NOMO-1 treated with dmso at 0.1 percent for 144 hours (cell line): ENCODE results near the gene TRMT1.
A peak's percentile ranks its signal among the peaks of the same experiment; 100 is the strongest.

Experiments used
- DNase-seq: peaks from one replicate; lab custom pipeline; 2025; ENCODE audit not compliant: unreplicated experiment; lab: John Stamatoyannopoulos, UW

Gene TRMT1

DNA sequence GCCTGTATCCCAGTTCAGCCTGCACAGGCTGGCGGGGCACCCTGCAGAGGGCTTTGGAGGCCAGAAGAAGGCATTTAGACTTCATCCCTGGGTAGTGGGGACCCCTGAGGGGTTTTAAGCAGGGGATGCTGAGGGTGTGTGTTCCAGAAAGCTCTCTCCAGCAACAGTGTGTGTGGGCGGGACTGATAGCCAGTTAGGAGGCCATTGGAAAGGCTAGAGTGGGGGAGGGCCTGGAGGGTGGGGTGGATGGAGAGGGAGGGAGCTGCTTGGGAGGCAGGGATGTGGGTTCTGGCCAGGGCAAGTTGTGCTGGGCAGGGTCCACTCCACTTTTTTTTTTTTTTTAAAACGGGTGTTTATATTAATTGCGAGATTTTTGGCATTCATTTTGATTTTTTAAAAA, 42.2 kb downstream of the TRMT1 start:
- no peak for DNase-seq

DNA sequence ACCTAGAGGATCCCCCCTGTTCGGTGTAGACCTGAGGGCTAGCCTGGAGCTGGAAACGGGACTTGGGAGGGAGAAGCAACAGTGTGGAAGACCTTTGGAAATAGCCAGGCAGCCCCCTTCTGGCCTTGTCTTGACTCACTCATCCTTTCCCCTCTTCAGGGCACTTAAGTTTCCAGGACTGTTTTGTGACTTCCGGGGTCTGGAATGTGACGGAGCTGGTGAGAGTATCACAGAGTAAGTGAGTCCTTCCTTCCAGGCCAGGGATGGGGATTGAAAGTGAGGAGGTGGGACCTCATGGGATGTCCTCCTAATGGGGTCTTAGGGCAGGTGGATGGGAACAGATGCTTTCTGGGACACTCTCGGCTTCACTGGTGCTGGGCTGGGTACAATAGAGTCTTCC, 43.3 kb downstream of the TRMT1 start:
- no peak for DNase-seq

DNA sequence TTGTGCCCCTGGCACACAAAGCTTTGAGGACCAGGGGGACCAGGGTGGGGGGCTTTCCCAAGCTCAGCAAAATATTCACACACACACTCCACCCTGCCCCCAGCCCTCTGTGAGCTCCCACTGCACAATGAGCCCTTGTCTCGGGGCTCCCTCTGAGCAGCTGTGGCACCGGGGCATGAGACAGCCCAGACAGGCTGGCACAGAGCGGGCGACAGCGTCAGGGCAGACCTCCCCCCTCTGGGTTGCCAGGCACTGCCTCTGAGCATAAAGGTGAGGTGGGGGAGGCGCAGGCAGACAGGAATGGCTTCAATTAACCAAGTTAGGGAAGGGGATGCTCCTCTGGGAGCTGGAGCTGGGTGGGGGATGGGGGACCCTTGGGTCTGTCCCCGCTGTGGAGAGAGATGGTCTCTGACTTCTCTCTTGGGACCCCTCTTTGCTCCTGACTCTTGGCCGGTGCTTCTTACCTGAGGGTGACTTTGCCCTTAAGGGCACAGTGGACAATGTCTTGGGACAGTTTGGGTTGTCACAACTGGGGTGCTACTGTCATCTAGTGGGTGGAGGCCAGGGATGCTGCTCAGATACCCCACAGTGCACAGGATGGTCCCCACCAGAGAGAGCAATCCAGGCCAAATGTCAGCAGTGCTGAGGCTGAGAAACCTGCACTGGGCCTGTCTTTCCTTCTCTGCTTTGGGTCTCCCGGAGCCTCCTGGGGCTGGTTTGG, 44.2 kb downstream of the TRMT1 start:
- no peak for DNase-seq

DNA sequence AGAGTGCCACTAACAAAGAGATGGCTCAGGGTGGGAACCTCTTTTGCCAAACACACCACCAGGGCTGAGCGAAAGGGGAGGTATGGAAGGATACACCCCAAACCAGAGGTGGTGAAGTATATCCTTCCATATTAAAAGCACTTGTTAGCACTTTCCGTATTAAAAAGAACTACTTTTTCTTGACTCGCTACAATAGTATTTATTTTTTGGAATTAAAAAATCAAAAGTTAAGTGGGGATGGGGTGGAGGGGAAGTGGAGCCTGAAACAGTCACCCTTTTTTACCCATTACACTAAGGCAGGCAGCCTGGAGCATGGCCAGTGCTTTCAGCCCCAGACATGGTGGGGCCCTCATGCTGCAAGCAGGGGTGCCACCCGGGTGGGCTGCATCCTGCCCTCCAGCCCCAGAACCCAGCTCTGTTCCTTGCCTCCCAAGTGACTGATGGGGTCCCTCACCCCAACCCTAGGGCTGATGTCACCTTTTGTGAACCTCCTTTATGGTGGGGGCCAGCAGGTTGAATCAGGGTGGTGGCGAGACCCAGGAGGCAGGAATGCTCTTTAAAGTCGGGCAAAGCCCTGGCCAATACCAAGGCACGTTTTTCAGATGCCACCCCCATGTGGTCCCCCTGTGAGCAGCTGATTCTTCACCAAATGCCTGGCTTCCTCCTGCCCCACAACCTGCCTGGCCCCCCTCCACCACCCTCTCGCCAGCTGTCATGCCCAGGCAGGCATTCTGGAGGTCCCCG, 44.9 kb downstream of the TRMT1 start:
- DNase-seq: no peak

DNA sequence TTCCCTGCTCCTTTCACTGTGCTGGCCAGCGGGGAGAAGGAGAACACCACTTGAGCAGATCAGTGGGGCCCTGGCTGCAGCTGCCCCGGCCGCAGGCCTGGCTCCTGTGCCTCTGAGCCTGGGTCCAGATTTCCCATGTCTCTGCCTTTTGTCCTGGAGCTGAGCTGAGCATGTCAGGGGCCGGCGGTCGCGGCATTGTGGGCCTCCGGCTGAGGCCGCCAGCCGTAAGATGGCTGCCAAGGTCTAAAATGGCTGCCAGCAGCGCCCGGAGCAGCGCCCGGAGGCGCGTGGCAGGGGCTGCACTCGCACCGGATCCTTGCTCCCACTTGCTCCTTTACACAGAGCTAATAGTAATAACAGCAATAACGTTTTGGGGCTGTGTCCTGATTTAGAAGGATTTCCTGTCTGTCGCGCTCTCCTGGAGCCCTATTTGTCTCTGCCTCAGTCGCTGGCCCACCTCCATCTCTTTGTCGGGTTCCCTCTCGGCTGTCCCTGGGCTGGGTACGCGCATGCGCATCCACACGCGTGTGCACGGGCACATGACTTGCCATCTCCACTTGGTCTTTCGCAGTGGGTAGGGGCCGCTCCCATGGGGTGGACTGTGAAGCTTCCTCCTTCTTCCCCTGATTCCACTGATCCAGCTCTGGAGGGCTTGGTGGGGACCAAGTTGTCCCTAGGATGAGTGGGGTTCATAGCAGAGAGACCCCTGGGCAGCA, 46.0 kb downstream of the TRMT1 start:
- no peak for DNase-seq

DNA sequence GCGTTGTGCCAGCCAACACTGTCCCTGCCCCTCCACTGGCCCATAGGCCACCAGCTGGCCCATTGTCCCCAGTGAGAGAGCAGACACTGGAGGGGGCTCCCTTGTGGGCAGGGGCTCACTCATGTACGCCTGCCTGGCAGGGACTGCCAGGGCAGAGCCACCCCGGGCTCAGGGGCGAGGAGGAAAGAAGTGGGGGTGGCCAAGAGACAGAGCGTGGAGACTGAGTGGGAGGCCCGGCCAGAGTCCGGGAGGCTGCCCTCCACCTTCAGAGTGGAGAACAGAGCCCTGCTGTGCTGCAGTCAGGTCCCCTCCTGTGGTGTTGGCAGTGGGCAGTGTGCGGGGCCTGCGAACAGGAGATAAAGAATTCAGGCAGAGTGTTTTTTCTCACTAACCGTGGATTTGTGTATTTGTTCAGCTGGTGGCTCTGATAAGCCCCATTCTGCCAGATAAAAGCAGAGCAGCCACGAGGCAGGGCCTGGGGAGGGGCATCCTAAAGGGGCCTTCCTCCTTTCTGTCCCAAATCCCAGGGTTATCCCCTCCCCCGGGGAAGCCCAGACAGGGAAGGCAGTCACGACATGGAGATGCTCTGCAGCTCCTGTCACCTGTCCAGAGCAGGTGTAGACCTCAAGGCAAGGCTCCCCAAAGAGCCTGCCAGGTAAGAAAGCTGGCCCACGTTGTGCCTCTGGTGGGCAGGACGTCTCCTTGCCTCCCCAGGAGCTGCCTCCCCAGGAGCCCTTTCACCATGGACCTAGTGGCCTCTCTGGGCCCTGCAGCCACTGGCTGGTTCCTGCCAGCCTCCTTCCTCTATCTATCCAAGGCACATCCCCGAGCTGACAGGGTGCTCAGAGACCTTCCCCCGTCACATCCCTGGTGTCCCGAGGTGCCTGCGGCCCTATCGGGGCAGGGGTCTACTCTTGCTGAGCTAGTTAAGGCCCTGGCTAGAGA, 46.9 kb downstream of the TRMT1 start:
- no peak for DNase-seq

DNA sequence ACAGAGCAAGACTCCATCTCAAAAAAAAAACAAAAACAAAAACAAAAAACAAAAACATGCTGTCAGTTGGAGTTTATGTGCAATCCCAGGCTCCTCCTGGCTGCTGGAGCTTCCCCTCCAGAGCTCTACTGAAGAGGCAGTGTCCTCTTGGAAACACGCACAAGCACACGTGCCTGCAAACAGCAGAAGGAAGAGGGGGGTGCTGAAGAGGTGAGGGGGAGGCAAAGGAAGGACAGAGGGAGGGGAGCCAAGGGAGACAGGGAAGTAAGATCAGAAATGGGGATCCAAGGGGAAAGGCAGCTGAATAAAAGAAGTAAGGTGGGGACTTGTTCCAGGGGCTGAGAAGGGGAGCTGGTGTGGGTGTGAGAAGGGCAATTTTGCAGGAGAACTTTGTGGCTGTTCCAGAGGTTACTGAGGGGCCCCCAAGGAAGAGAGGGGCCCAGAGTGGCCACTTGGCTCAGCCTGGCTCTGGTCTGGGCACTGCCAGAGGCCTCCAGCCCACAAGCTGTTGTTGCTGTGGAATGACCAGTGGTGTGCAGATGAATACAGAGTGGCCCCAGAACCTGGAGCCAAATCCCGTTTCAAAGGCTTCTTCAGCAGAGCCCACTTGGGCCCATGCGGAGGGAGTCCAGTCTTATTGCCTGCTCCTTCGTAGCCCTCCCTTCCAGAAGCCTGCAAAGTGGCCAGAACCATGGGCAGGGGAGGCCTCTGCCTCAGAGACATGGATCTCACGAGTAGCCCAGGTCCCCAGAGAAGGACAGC, 48.3 kb downstream of the TRMT1 start:
- DNase-seq: no peak

DNA sequence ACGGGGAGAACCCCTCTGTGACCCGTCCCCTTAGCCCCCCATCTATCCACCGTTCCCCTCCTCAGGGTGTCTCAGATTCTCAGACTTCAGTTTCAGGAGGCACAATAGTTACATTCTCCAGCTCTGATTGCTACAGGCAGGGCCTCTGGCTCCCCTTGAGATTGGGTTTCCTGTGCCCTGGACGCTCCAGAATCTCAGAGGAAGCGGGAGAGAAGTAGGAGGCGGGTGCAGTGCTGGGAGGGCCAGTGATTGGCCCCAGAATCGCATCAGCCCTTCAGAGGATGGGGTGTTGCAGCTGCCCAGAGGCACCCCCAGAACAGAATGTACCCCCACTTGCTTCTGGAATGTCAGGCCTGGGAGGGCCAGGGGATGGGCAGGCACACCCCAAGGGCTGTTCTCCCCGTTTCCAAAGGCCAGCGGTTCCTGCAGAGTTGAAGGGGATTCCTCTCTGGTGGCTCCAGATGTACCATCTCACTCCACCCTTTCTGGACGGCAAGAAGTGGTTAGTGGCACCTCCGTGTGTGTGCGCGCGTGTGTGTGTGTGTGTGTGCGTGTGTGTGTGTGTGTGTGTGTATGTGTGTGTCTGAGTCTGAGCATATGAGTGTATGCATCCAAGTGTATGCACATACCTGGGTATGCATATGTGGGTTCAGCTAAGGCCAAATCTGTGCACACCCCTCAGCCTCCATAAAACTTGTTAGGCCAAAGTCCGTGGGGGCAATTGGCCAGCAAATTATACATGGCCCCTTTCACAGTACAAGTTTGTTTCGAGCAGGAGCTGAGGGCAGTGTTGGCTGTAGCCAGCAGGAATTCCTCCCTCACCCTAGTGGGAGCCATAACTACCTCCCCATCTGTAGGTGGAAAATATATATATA, 49.4 kb downstream of the TRMT1 start:
- no peak for DNase-seq

DNA sequence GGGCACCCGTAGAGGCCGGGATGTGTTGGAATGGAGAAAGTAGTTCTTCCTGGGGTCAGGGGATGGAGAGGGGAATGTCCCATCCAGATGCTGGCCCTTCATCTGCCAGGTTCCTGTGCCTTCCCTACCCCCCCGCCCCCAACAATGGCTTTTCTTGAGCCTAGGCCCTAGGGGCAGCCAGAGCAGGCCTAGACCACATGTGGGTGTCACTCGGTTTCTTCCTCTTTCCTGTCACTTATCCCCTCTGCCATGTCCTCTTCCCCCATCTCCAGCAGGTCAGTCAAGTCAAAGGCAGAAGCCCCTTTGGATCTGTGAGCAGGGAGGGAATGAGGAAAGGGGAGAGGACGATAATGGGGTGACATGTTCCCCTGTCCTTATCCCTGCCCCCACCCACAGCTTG, 50.3 kb downstream of the TRMT1 start:
- no peak for DNase-seq

DNA sequence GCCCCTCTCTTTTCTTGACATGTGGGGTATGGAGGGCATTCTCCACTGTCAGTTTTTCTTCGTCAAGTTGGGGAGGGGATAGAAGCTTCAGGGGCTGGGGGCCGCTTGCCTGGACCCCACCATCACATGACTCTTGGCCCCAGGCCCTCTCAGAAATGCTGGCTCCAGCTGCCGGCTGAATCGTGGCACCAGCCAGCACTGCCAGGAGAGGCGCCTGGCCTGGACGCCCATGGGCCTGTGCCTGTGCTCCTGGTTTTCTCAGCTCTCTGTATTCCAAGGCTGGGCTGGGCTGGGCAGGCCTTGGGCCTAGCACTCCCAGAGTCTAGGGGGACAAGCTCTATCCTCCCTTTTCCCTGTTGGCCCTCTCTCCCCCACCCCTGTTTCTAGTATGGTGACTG, 52.4 kb downstream of the TRMT1 start:
- no peak for DNase-seq

DNA sequence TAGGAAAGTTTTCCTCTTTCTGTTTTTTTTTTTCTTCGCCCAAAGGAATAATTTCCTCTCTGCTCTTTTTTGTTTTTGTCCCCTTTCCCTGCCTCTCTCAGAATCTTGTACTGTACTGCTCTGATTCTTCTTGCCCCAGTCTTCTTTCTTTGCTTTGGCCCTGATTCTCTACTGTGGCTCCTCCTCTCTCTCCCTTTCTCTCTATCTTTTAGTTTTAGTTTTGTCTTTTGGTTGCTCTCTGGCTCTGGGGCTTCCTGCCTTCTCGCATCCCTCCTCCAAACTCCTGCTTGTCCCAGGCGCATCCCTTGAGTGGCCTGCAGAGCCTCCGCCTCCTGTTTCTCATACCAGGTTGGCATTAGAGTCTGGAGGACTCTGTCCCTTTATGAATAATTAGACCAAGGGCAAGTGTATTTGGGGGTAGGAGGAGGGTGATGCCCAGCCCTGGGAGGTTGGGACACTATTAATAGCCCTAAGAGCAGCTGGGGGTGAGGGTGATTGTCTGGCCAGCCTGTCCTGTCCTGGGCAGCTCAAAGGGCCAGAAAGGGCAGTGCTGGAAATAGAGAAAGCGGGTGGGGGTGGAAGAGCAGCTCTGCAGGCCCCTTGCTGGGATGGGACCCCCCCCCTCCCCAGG, 53.0 kb downstream of the TRMT1 start:
- no peak for DNase-seq

DNA sequence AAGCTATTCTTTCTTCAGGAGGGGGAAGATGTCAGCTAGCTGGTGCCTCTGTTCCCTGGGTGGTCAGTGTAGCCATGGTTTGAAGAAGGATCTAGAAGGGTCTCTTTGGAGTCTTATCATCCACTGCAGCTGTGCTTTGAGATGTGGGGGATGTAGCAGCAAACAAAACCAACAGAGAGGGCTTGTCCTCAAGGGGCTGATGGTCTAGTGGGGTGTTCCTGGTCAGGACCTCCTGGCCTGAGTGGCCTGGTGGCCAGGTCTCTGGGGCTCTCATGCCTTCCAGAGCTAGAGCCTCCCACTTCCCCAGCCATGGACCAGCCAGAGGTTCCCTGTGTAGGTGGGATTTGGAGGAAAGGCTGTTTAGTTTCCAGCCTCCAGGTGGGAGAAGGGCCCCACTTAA, 54.2 kb downstream of the TRMT1 start:
- DNase-seq: no peak

DNA sequence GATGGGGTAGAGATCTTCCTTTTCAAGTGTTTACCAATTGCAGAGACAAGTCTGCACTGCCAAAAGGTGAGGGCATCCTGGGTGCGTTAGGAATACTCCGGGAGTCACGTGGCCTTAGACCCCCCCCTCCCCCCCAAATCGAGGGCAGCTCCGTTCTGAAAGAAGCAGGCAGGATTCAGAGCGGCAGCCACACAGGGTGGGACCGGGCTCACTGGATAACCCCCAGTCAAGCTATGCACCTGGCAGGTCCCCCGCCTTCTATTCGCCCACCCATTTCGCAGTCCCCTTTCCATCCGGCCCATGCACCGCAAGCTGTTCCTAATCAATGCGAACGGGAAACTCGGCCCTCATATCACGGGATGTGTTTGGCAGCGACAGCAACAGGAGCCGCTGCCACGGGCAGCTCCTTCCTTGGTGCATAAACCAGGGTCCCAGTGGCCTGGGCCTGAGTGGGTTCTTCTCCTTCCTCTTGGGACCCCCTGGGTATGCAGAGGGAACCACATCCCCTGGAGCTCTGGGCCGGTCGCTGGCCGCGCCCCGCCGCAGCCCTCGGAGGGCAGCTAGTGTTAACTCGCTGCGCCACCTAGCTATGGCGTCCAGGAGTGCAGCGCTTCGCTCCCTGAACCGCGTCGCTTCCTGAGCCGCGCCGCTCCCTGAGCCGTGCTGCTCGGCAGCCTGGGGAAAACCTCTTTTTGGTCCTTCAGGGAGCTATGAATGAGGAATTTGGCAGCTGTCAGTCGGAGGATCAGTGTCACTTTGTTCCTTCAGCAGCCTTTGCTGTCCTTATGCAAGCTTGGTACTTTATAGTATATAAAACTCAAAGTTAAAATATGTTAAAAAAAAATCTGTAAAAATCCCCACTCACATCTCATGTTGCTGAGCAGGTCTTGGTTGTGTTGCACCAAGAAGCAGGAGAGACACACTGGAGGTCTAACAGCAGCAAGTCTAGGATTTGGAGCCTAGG, 55.3 kb downstream of the TRMT1 start:
- DNase-seq: peak; percentile 49

DNA sequence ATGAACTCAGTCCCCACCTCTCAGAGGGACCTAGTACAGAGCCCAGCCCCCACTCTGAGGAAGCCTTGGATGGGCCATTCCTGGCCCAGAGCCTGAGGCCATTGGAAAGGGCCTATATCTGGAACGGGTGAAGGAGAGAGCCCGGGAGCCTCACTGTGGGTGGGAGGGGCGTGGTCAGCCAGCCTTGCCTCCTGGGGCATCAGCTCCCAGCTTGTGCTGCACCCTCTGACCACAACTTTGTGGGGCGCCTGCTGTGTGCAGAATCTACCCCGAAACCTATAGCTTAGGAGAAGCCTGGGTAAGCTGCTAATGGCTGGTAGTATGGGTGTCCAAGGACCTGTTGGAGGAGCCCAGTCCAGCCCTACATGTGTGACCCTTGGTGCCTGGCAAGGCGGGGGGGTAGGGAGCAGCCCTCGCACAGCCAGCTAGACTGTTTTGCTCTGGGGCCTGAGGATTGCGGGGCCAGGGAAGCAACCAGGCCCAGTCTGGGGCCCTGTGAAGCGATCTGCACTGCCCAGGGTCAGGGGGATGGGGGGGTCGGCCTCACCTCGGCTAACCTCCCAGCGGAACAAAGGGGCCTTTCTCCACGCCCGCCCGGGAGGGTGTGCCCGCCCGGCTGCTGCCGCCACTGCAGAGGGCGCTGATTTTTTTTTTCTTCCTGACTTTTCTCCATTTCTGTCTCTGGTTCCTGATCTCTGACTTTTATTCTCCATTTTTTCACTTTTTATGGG, 56.1 kb downstream of the TRMT1 start:
- no peak for DNase-seq

DNA sequence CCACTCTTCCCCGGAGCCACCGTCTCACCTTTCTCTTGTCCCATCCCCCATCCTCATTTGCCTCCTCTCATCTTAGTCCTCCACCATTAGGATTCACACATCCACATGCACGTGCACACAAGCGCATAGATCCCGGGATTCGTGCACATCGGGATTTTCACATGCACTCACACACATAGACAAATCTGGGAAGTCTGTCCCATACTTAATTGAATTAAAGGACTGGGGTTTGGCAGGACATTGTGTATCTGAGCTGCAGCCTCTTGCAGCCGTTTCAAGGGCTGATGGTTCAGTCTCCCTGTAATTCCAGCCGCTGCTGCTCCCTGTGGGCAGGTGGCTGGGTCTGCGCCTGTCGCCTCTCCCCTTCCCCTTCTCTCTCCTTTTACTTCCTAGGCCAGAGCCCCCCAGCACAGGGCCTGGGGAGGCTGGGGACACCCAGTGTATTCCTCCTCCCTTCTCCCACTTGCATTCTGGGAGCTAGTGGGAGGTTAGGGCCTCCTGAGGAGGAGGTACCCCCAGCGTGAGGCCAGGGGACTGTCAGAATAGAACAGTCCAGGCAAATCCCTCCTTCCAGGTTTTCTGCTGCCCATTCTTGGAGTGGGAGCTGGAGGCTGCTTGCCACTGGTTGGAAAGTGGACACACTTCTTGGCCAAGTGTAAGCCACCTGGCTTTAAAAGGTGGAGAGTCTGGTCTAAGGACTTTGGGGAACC, 57.4 kb downstream of the TRMT1 start:
- no peak for DNase-seq

DNA sequence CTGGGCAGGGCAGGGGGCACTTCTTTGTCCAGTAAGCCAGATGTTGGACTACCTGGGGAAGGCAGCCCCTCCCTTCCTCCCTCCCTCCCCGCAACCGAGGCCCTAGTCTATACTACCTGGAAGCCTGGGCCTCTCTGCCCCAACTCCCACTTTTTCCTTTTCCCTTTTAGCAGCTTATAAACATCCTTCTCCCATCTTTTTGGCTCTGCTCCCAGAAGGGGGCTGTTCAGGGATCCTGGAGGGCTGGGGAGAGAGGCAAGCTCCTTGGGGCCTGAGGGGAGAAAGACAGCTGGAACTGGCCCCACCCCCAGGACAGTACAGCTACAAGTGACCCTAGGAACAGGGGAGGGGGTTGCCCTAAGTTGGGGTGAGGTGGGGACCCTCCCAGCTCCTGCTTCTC, 58.8 kb downstream of the TRMT1 start:
- no peak for DNase-seq
